Lower leg skin (tissue), 3 donors: ENCODE data around the gene BICDL2.

ENCODE experiments used
- CTCF ChIP-seq, 3 donors: fragments of 450-650 bp; IDR thresholded peaks; one replicate each; pipeline ENCODE4 v1.5.1; 2016; ENCODE audit warnings: antibody characterized with exemption in 3 of 3, mild to moderate bottlenecking in 3 of 3, moderate library complexity in 2 of 3
- POLR2A ChIP-seq, 2 donors: fragments of 450-650 bp; IDR thresholded peaks; one replicate each; pipeline ENCODE4 v1.6.1; 2016 to 2017; ENCODE audit warnings: antibody characterized with exemption in 2 of 2, mild to moderate bottlenecking in 1 of 2, moderate library complexity in 1 of 2

- no peak for TF ChIP-seq CTCF (IDR thresholded peaks at IDR 0.05)
- no peak for TF ChIP-seq POLR2A (IDR thresholded peaks at IDR 0.05)
Observed at GRCh38 chr16:3017344-3017743, 19.4 kb downstream of the BICDL2 start.
